Measurements from ENCODE around the gene P2RX4.

The P2RX4 gene

GRCh38 chr12:121172145-121172544 is 37.8 kb upstream of the P2RX4 start:
- TF ChIP-seq EZH2phosphoT487 (conservative IDR thresholded peaks at IDR 0.05; ENCODE audit: low read length) (no peak), CTCF (IDR thresholded peaks at IDR 0.05; ENCODE audit: insufficient read depth, low read length, poor library complexity, severe bottlenecking) (no peak)
- no peaks in the 10 kb centered on the region for H3K9me2 ChIP-seq (replicated peaks; ENCODE audit: insufficient read depth, low read length)
- no peaks in the 10 kb centered on the region for H3K36me3 ChIP-seq (ENCODE audit: low read length)
- no peak overlapping the region for H2AFZ ChIP-seq (ENCODE audit: low read depth, low read length, severe bottlenecking)
- H3K27me3 ChIP-seq (ENCODE audit: low read length), result no peaks in the 10 kb centered on the region
- no peaks in the 10 kb centered on the region for H3K79me2 ChIP-seq (ENCODE audit: insufficient read depth, low read length)
- no peak overlapping the region for H3K9ac ChIP-seq (ENCODE audit: low read length)
- no peak overlapping the region for H3K4me2 ChIP-seq (ENCODE audit: low read depth, low read length, poor library complexity, severe bottlenecking)
- no peaks in the 10 kb centered on the region for H4K20me1 ChIP-seq (ENCODE audit: low read depth, low read length)
- no peak overlapping the region for H3K4me3 ChIP-seq (ENCODE audit: insufficient read depth, low read length, poor library complexity, severe bottlenecking)
- no peak overlapping the region for H3K27ac ChIP-seq (ENCODE audit: low read depth, low read length)
- no peaks in the 10 kb centered on the region for H3K9me3 ChIP-seq (ENCODE audit: insufficient read depth, low read length)
- no peaks in the 10 kb centered on the region for H3F3A ChIP-seq (ENCODE audit: insufficient read depth)

GRCh38 chr12:121175383-121176119 is 34.4 kb upstream of the P2RX4 start:
- H3K36me3 ChIP-seq (ENCODE audit: low read length), result no peaks in the 10 kb centered on the region
- H3F3A ChIP-seq (ENCODE audit: insufficient read depth), result no peaks in the 10 kb centered on the region
- no peak overlapping the region for H3K4me3 ChIP-seq (ENCODE audit: insufficient read depth, low read length, poor library complexity, severe bottlenecking)
- H3K9ac ChIP-seq (ENCODE audit: low read length), result no peak overlapping the region
- no peak overlapping the region for H3K4me2 ChIP-seq (ENCODE audit: low read depth, low read length, poor library complexity, severe bottlenecking)
- H4K20me1 ChIP-seq (ENCODE audit: low read depth, low read length), result no peaks in the 10 kb centered on the region
- H3K79me2 ChIP-seq (ENCODE audit: insufficient read depth, low read length), result no peaks in the 10 kb centered on the region
- H3K9me2 ChIP-seq (replicated peaks; ENCODE audit: insufficient read depth, low read length), result no peaks in the 10 kb centered on the region
- no peak overlapping the region for H2AFZ ChIP-seq (ENCODE audit: low read depth, low read length, severe bottlenecking)
- no peak overlapping the region for H3K27ac ChIP-seq (ENCODE audit: low read depth, low read length)
- H3K27me3 ChIP-seq (ENCODE audit: low read length), result no peaks in the 10 kb centered on the region
- no peaks in the 10 kb centered on the region for H3K9me3 ChIP-seq (ENCODE audit: insufficient read depth, low read length)
- TF ChIP-seq CTCF (IDR thresholded peaks at IDR 0.05; ENCODE audit: insufficient read depth, low read length, poor library complexity, severe bottlenecking) (no peak), EZH2phosphoT487 (conservative IDR thresholded peaks at IDR 0.05; ENCODE audit: low read length) (no peak)

GRCh38 chr12:121176826-121177529 is 33.0 kb upstream of the P2RX4 start:
- no peaks in the 10 kb centered on the region for H4K20me1 ChIP-seq (ENCODE audit: low read depth, low read length)
- H3K9ac ChIP-seq (ENCODE audit: low read length), result no peak overlapping the region
- no peak for TF ChIP-seq EZH2phosphoT487 (conservative IDR thresholded peaks at IDR 0.05; ENCODE audit: low read length)
- no peak for TF ChIP-seq CTCF (IDR thresholded peaks at IDR 0.05; ENCODE audit: insufficient read depth, low read length, poor library complexity, severe bottlenecking)
- H3K4me3 ChIP-seq (ENCODE audit: insufficient read depth, low read length, poor library complexity, severe bottlenecking), result no peak overlapping the region
- H3K27me3 ChIP-seq (ENCODE audit: low read length), result no peaks in the 10 kb centered on the region
- no peaks in the 10 kb centered on the region for H3K9me2 ChIP-seq (replicated peaks; ENCODE audit: insufficient read depth, low read length)
- H3K36me3 ChIP-seq (ENCODE audit: low read length), result no peaks in the 10 kb centered on the region
- H3F3A ChIP-seq (ENCODE audit: insufficient read depth), result no peaks in the 10 kb centered on the region
- H3K79me2 ChIP-seq (ENCODE audit: insufficient read depth, low read length), result no peaks in the 10 kb centered on the region
- H3K9me3 ChIP-seq (ENCODE audit: insufficient read depth, low read length), result no peaks in the 10 kb centered on the region
- no peak overlapping the region for H3K4me2 ChIP-seq (ENCODE audit: low read depth, low read length, poor library complexity, severe bottlenecking)
- no peak overlapping the region for H3K27ac ChIP-seq (ENCODE audit: low read depth, low read length)
- no peak overlapping the region for H2AFZ ChIP-seq (ENCODE audit: low read depth, low read length, severe bottlenecking)
